ENCODE data around the gene SHC4. TPM values are rescaled to one million over a fixed set of nuclear protein-coding genes. Genes with fewer than 3 reads are reported as not detected.
A peak's percentile ranks its signal among the peaks of the same experiment; 100 is the strongest.

Gene SHC4
- polyA plus RNA-seq, 1 donor (not counting 4 experiments of a cell fraction or from before 2014, with no cell fraction given): 0.94 TPM

GRCh38 chr15:48877630-48878595 is 85.8 kb downstream of the SHC4 start, which contains the start of gene EID1:
Gene EID1 (plus strand): TSS chr15:48878134. CDS start chr15:48878177, 43 bp downstream.
- dilution Hi-C loops (cut with MboI; ENCODE audit: extremely low pct_ligation_motif_present, low sequenced_read_pairs): no loop called here
- FAIRE-seq: peak; percentile 73
- H3K9me3 ChIP-seq (ENCODE audit: control insufficient read depth, low read depth, low read length): no peaks in the 10 kb centered on the region

GRCh38 chr15:48876057-48876456 is 87.7 kb downstream of the SHC4 start:
- Histone ChIP-seq H3K27ac (ENCODE audit: control insufficient read depth, insufficient read depth, low read length) (no peak overlapping the region), H3K27me3 (ENCODE audit: control insufficient read depth, extremely low read depth, insufficient read depth, low read length) (no peaks in the 10 kb centered on the region), H3K4me2 (ENCODE audit: control insufficient read depth, extremely low read depth, insufficient read depth, low read depth, low read length) (no peak overlapping the region), H3K4me3 (ENCODE audit: control insufficient read depth in 2 of 3, extremely low read depth in 1 of 3, insufficient read depth in 2 of 3, low read depth in 1 of 3, low read length in 3 of 3) (no peak overlapping the region), H4K20me1 (ENCODE audit: control insufficient read depth, extremely low read depth, insufficient read depth, low read length) (no peaks in the 10 kb centered on the region), H3K4me1 (ENCODE audit: control insufficient read depth, extremely low read depth, insufficient read depth, low read length) (peaks cover 12% of the 10 kb centered on the region), H3K9me1 (ENCODE audit: control insufficient read depth, extremely low read depth, insufficient read depth, low read length) (no peaks in the 10 kb centered on the region), H3K9me3 (ENCODE audit: control insufficient read depth, low read depth, low read length) (no peaks in the 10 kb centered on the region), H3K36me3 (ENCODE audit: control insufficient read depth in 2 of 2, extremely low read depth in 1 of 2, insufficient read depth in 2 of 2, low read length in 2 of 2) (no peaks in the 10 kb centered on the region), H2AFZ (ENCODE audit: control insufficient read depth, low read length) (no peak overlapping the region), H3K79me2 (ENCODE audit: control insufficient read depth, insufficient read depth, low read length) (peaks cover 21% of the 10 kb centered on the region), H3K9ac (ENCODE audit: control insufficient read depth, extremely low read depth, insufficient read depth, low read length) (no peak overlapping the region)
- no peak for TF ChIP-seq CTCF (optimal IDR thresholded peaks at IDR 0.05 in 1 of 3, IDR thresholded peaks at IDR 0.05 in 1 of 3, conservative IDR thresholded peaks at IDR 0.05 in 1 of 3; ENCODE audit: extremely low read depth in 1 of 3, insufficient read depth in 2 of 3, low read length in 3 of 3)
- TF ChIP-seq EZH2 (IDR thresholded peaks at IDR 0.05; ENCODE audit: low read length): no peak
- no peak for FAIRE-seq
- dilution Hi-C loops (cut with MboI; ENCODE audit: extremely low pct_ligation_motif_present, low sequenced_read_pairs): no loop called here
- DNase-seq (ENCODE audit: low read depth, low spot score): no peak

More at GRCh38 chr15:48877630-48878595, 85.8 kb downstream of the SHC4 start, which contains the start of gene EID1:
- Histone ChIP-seq H3K4me3 (ENCODE audit: control insufficient read depth in 2 of 3, extremely low read depth in 1 of 3, insufficient read depth in 2 of 3, low read depth in 1 of 3, low read length in 3 of 3) (peak within 1 kb of the TSS; percentile 73 to 96 (median 78)), H3K27me3 (ENCODE audit: control insufficient read depth, extremely low read depth, insufficient read depth, low read length) (no peaks in the 10 kb centered on the region), H2AFZ (ENCODE audit: control insufficient read depth, low read length) (peak within 1 kb of the TSS; percentile 99), H3K9me1 (ENCODE audit: control insufficient read depth, extremely low read depth, insufficient read depth, low read length) (no peaks in the 10 kb centered on the region), H3K79me2 (ENCODE audit: control insufficient read depth, insufficient read depth, low read length) (peaks cover 21% of the 10 kb centered on the region), H3K9ac (ENCODE audit: control insufficient read depth, extremely low read depth, insufficient read depth, low read length) (peak within 1 kb of the TSS; percentile 77), H3K4me1 (ENCODE audit: control insufficient read depth, extremely low read depth, insufficient read depth, low read length) (peaks cover 12% of the 10 kb centered on the region), H4K20me1 (ENCODE audit: control insufficient read depth, extremely low read depth, insufficient read depth, low read length) (no peaks in the 10 kb centered on the region), H3K27ac (ENCODE audit: control insufficient read depth, insufficient read depth, low read length) (peak within 1 kb of the TSS; percentile 47), H3K36me3 (ENCODE audit: control insufficient read depth in 2 of 2, extremely low read depth in 1 of 2, insufficient read depth in 2 of 2, low read length in 2 of 2) (no peaks in the 10 kb centered on the region), H3K4me2 (ENCODE audit: control insufficient read depth, extremely low read depth, insufficient read depth, low read depth, low read length) (peak within 1 kb of the TSS; percentile 69)
- no peak for TF ChIP-seq EZH2 (IDR thresholded peaks at IDR 0.05; ENCODE audit: low read length)
- no peak for TF ChIP-seq CTCF (optimal IDR thresholded peaks at IDR 0.05 in 1 of 3, IDR thresholded peaks at IDR 0.05 in 1 of 3, conservative IDR thresholded peaks at IDR 0.05 in 1 of 3; ENCODE audit: extremely low read depth in 1 of 3, insufficient read depth in 2 of 3, low read length in 3 of 3)
- DNase-seq (ENCODE audit: low read depth, low spot score): peak; percentile 73
